ENCODE measurements around the gene PANK4.

DNA sequence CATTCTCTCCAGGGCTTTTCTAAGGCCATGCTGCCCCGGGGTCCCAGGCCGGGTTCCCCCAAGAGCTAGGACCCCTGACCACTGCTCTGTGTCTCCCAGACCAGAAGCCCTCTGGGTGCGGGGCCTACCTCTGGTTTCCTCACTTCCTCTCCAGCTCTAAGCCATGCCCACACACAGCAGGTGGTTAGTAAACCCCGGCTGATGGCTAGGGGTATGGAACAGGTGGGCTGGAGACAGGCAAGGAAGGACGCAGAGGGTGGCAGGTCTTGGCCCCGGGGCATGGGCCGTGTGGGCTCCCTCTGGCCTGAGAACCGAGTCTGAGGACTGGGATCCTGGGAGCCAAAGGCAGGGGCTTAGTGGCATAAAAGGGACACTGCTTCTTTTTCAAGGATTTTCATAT, 66.2 kb downstream of the PANK4 start:
- TF ChIP-seq EZH2 (optimal IDR thresholded peaks at IDR 0.05; ENCODE audit: low read depth, low read length) (no peak), EZH2phosphoT487 (IDR thresholded peaks at IDR 0.05; ENCODE audit: low read length) (no peak)
- TF ChIP-seq, protein P1, sequence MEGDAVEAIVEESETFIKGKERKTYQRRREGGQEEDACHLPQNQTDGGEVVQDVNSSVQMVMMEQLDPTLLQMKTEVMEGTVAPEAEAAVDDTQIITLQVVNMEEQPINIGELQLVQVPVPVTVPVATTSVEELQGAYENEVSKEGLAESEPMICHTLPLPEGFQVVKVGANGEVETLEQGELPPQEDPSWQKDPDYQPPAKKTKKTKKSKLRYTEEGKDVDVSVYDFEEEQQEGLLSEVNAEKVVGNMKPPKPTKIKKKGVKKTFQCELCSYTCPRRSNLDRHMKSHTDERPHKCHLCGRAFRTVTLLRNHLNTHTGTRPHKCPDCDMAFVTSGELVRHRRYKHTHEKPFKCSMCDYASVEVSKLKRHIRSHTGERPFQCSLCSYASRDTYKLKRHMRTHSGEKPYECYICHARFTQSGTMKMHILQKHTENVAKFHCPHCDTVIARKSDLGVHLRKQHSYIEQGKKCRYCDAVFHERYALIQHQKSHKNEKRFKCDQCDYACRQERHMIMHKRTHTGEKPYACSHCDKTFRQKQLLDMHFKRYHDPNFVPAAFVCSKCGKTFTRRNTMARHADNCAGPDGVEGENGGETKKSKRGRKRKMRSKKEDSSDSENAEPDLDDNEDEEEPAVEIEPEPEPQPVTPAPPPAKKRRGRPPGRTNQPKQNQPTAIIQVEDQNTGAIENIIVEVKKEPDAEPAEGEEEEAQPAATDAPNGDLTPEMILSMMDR (IDR thresholded peaks at IDR 0.05; ENCODE audit: low read length) = no peak

Measured in MM.1S (cell line).